ENCODE results near the gene ENPP3.

ENPP3 gene

DNA sequence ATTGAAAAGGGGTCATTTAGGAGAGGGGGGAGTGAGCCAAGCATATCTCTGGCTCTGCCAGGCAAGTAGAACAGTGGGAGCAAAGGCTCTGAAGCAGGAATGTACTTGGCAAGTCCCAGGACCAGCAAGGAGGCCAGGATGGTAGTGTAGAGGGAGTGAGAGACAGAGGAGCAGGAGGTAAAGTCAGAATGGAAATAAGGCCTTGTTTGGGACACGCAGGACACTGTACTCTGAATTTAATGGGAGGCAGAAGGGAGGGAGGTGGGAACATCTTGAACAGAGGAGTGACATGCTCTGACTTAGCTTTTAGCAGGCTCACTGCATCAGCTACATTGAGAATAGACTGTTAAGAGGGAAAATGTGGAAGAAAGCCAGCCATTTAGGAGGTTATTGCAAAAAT lies 133.7 kb downstream of the ENPP3 start:
- DNase-seq, result no peak

DNA sequence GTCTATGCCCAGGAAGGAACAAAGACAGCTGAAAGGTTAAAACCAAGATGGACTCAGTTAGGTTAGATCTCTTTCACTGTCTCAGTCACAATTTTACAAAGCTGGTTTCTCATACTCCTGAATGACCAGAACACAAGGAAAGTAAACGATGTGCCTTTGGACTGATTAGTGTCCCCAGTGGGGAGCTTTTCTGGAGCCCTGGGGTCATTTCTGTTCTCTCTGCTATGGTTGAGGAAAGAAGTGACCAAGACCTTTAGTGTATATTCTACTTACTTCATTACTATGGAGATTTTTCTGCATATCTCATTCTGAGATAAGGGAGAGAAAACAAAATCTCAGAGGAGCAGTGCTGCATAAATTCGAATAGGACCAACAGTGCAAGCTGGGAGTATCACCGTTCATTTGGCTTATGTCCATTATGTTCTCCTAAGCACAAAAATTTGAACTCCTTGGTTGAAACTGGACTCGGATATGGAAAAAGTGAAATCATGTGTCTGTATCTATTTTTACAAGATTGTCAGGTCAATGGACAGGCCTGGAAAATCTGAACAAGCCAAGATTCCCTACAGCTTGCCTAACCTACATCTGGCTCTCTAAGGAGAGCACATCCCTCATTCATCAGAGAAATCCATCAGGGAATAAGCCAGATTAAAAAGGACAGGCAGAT lies 136.3 kb downstream of the ENPP3 start:
- no peak for DNase-seq

DNA sequence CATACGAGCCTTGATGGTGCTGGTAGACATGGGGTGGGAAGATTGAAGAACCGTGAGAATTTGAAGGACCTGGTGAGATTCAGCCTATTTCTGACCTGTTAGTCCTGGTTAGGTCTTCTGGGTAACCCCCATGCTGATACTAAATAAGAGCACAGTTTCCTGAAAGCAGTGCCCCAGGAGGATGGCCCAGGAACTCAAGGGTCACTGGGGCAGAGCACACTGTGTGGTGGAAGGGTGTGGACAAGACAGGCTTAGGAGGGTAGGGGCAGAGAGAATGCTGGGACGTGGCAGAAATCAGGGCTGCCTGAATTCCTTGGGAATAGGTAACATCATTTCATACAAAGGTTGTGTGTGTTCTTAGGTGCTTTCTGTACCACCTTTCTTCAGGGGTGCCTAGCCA lies 138.8 kb downstream of the ENPP3 start:
- DNase-seq, result no peak

DNA sequence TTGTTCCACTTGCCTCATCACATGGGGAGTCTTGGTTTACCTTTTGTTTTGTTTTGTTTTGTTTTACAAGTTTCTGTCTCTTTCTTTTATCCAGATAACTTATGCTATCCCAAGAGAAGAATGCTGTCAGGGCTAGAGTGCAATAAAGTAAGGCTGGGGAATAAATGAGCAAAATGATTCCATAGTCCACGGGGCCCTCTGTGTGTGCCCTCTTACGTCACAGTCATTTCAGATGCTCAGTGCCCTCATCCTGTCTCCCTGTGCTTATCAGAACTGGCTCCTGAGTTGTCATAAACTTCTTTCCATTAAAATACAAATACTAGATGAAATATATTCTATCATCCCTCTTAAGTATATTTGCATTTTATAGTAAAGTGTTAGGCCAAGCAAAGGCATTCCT lies 139.9 kb downstream of the ENPP3 start:
- no peak for DNase-seq

DNA sequence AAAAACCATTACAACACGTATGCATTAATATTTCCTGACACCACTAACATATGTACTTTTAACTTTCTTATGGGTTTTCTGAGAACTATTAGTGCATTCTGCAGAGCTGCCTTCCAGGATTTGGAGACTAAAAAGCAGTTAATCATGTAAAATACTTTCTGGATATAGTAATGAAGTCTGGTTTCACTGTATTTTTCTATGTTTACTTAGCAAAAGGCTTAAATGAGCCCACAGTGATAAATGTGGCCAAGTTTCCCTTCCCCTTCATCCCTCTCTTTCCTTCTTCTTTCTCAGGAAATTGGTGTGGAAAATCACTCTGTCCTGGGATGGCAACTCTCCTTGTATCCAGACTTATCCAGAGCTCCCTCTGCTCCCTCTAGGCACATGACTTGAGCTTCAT lies 141.1 kb downstream of the ENPP3 start:
- DNase-seq, result no peak

DNA sequence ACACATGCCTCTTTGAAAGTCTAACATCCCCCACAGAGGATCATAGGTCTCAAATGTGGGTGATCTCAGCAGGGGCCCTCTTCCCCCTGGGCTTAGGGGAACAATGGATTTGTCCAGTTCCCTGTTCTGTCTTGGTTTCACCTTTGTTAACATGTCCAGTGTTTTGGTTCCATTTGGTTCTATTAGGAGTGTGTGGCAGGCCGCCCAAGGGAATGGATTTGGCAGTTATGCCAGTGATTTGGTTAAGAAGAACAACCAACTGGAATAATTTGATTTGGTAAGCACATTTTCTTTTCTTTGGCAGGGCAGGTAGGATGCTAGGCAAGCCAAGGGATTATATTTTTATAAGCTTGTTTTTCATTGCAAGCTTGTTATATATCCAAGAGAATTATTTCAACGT lies 142.2 kb downstream of the ENPP3 start:
- DNase-seq, result no peak

DNA sequence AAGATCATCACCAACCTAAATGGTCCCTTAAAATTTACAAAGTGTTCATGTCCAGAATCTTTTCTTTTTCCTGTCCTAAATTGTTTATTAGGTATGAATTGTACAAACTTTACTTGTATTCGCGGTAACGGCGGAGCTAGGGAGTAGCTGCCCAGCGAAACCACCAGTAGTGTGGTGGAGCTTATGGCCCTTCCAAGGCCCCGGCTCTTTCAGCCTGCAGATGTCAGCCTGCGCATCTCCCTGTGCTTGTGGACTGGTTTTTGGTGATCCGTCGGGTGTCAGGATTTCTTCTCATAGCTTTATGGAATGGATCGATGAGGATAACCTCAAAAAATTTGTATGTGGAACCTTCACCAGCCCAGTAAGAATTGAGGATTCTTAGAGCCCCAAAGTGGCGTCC lies 143.5 kb downstream of the ENPP3 start:
- no peak for DNase-seq

DNA sequence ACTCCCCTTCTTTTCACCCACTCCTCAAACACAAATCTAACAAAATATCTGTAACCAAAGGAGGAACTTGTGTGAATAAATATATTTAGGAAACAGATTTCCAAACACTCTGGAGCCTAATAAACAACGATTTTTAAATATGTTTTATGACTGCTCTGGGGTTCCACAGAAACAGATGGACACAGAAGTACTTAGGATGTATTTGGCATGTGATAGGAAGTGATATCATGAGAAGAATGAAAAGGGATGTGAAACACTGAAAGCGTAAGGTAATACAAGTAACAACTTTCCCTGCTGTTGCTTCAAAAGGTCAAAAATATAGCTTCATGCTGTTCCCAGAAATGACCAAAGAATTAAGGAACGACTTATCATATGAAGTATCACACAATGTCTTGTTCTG lies 144.6 kb downstream of the ENPP3 start:
- no peak for DNase-seq

DNA sequence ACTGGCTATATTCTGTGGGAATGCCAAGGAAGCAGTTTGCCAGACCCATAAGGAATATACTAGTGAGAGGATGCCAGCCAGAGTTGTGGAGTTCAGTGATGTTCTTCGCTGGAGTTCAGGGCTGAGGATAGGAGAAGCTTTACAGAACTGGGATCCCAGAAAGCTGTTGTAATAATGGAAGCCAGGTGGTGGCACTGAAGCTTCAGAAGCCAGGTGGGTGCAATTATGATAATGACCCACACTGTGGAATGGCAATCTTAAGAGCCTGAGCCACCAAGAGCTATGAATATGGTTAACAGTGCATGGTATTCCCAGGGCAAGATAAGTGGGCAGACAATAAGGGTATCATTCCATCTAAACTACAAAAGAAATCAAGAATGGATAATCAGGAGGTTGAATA lies 145.7 kb downstream of the ENPP3 start:
- DNase-seq, result no peak

DNA sequence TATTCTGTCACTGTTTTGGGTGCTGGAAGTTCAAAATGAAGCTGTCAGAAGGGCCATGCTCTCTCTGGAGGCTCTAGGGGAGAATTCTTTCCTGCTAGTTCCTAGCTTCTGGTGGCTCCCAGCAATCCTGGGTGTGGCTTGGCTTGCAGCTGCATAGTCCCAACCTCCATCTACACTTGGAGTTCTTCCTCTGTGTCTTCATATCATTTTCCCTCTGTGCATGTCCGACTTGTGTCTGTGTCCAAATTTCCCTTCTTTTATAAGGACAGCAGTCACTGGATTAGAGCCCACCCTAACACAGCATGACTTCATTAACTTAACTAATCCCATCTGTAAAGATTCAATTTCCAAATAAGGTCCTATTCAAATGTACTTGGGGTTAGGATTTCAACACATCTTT lies 147.5 kb downstream of the ENPP3 start:
- DNase-seq, result no peak

DNA sequence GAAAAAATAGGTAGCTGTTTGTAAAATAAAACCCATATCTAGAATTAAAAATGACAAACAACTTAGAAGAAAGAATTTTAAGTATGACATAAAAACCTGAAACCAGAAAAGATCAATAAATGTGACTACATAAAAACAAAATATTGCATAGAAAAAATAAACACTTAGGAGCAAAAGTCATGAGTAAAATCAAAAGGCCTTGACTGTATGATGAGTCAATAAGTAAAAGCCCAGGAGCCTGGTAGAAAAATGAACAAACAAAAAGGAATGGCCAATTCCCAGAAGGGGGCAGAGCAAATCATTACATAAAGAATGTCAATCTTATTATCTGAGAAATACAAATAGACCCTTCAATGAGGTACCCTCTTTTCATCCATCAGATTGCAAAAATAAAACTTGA lies 150.0 kb downstream of the ENPP3 start:
- no peak for DNase-seq

DNA sequence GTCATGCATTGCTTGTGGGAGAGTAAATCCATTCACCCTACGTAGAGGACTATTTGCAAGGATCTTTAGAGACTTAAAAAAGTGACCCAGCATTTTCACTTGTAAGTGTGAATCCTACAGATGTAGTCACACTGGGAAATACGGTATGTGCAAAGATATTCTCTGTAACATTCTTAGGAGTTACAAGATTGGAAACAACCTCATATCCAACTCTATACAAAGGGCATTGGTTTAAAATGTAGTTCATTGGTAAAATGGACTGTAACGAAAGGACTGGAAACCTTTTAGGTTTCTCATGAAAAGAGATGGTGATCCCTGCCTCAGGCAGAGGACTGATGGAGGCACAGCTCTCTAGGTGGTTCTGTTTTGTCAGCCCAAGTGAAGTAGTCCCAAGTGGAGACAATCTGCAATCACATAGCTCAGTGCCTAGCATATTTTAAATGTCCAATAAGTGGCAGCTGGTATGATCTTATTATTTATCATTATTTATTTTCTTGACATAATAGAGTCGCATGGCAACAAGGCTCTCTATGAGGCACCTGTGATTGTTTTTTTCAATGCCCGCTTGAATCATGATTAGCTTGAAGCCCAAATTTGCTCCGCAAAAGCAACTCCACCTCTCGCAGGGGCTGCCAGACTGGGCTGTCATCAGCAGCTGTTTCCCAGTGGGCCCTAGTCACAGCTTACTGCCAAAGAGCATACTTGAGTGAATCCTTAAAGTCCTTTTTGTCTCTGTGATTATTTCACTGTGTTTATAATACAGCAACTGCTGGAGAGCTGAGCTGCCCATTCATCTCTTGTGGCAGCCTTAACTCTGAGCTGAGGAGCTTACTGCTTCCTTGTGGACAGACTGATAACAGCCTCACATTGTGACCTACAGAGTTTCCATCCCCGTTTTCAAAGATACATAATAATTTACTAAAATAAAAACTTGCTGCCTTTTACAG lies 150.9 kb downstream of the ENPP3 start:
- DNase-seq, result no peak

DNA sequence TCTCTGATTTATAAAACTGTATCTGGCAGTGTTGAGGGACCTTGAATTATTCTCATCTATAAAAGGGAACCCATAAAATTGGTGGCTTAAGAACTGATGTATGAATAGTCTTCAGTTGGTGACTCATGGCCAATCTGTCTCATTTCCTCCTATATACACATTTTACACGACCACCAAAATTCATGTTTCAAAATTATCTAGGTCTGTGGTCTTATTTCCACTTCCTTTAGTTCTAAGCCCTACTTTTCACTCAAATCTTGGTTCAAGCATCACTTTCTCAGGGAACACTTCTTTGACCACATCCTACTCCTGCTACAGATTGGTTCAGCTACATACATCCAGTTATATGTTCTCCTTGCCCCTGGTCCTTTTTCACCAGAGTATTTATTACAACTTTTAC lies 152.1 kb downstream of the ENPP3 start:
- no peak for DNase-seq

DNA sequence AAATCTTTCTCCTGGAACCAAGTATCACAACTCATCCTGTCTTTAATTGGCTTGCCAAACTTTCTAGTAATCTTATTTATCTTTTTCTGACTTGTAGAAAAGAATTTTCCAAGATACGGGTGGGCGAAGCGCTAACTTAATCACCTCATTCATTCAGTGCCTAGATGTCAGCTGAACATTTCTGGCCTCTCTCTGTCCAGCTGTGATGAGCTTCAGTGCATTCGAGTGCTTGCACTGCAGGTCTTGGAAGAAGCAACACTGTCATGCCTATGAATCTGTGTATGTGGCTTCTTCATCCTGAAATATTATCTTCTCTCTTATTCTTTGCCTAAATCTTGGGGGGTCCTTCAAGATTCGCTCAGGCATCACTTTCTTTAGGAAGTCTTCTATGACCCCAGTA lies 154.4 kb downstream of the ENPP3 start:
- no peak for DNase-seq

DNA sequence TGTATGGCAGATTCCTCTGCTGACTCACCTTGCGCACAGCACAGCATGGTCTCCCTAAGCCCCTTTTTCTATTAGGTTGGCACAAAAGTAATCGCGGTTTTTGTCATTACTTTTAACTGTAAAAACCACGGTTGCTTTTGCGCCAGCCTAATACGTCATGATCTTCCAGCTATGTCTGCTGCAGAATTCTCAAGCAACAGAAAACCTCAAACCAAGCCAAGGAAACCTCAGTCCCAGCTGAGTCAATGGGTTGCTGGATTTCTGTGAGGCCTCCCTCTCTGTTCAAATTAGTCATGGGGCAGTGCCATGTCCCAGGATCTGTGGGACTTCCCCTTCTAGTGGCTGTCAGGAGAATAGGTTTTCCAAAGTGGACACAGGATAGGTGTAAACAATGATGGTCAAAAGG lies 155.0 kb downstream of the ENPP3 start:
- DNase-seq, result peak; percentile 9

DNA sequence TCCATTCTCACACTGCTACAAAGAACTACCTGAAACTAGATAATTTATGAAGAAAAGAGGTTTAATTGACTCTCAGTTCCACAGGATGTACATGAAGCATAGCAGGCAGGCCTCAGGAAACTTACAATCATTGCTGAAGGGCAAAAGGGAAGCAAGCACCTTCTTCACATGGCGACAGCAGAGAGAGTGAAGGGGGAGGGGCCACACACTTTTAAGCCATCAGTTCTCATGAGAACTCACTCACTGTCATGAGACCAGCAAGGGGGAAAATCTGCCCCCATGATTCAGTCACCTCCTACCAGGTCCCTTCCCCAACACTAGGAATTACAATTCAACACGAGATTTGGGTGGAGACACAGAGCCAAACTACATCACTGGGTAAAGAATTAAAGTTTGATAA lies 158.3 kb downstream of the ENPP3 start:
- DNase-seq, result no peak

Data from T1000 (cell line).